D721Med (cell line): Measurements from ENCODE around the gene CTNNBIP1.
A peak's percentile ranks its signal among the peaks of the same experiment; 100 is the strongest.

Experiments
- DNase-seq: peaks from one replicate; pipeline ENCODE4 v3.0.0; 2011; ENCODE audit warnings: low spot score; ENCODE audit not compliant: insufficient read length
- FAIRE-seq: peaks from 2 replicates; lab custom pipeline; 2011; peaks lifted over from hg19 to GRCh38; lab: Jason Lieb, UNC
- TF ChIP-seq, protein P1 (sequence below): IDR thresholded peaks from 2 replicates; pipeline ENCODE4 v1.5.1; 2012; ENCODE audit warnings: mild to moderate bottlenecking, control low read depth; ENCODE audit not compliant: insufficient read depth; ENCODE audit errors: missing control alignments

The CTNNBIP1 gene, protein sequence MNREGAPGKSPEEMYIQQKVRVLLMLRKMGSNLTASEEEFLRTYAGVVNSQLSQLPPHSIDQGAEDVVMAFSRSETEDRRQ

DNA sequence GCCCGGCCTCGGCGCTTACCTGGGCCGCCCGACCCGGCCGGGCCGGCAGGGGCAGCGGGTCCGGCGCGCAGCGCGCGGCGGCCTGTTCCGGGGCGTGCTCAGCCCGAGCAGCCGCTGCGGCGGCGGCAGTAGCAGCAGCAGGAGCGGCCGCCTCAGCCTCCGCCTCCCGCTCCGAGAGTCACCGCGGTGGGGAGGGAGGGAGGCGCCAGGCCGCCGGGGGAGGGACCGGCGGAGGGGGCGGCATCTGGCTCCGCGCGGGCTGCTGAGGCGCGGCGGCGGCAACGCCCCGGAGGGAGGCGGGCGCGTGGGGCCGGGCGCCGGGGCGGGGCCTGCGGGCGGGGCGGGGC, at the start of gene CTNNBIP1:
TSS of gene CTNNBIP1 (minus strand) at position 194 of the 347 bp plus-strand sequence. CDS start 38,205 bp downstream, outside the sequence.
- TF ChIP-seq, protein P1, sequence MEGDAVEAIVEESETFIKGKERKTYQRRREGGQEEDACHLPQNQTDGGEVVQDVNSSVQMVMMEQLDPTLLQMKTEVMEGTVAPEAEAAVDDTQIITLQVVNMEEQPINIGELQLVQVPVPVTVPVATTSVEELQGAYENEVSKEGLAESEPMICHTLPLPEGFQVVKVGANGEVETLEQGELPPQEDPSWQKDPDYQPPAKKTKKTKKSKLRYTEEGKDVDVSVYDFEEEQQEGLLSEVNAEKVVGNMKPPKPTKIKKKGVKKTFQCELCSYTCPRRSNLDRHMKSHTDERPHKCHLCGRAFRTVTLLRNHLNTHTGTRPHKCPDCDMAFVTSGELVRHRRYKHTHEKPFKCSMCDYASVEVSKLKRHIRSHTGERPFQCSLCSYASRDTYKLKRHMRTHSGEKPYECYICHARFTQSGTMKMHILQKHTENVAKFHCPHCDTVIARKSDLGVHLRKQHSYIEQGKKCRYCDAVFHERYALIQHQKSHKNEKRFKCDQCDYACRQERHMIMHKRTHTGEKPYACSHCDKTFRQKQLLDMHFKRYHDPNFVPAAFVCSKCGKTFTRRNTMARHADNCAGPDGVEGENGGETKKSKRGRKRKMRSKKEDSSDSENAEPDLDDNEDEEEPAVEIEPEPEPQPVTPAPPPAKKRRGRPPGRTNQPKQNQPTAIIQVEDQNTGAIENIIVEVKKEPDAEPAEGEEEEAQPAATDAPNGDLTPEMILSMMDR: no peak
- DNase-seq (no peak), FAIRE-seq (no peak)

DNA sequence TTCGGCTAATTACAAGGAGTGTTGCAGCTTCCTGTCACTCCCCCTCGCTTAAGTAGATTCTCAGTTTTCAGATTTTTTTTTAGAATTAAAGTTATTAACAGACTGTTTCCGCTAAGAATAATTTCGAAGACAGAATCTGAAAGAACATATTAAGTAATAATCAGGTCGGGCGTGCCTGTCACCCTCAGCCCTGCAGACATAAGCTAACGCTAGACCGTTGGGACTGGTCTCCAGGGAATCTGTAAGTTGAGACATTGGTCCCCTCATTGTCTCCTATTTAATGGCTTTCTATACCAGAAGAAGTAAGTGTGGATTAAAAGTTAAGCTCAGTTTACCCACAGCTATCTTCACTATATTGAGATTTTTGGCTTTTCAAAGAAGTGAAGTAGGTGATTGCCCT, 47.7 kb upstream of the CTNNBIP1 start:
- TF ChIP-seq, protein P1: no peak
- no peak for FAIRE-seq
- no peak for DNase-seq

DNA sequence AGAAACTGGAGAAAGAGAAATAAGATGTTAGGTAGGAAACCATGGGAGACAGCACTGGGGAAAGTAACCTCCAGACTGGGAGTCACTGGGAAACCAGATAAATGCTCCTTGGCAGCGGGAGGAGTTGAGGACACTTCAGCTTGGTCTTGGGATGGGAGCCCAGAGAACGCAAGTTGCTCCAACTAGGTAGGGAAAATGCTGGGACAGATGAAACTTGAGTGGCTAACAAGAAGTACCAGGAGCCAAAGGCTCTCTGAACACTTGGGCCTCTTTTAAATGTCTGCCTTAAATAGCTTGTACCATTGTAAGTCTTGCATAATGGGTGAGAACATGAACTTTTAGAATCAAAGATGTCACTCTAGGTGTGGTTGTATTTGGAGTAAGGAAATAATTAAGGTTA, 36.2 kb upstream of the CTNNBIP1 start:
- no peak for FAIRE-seq
- TF ChIP-seq, protein P1: no peak

DNA sequence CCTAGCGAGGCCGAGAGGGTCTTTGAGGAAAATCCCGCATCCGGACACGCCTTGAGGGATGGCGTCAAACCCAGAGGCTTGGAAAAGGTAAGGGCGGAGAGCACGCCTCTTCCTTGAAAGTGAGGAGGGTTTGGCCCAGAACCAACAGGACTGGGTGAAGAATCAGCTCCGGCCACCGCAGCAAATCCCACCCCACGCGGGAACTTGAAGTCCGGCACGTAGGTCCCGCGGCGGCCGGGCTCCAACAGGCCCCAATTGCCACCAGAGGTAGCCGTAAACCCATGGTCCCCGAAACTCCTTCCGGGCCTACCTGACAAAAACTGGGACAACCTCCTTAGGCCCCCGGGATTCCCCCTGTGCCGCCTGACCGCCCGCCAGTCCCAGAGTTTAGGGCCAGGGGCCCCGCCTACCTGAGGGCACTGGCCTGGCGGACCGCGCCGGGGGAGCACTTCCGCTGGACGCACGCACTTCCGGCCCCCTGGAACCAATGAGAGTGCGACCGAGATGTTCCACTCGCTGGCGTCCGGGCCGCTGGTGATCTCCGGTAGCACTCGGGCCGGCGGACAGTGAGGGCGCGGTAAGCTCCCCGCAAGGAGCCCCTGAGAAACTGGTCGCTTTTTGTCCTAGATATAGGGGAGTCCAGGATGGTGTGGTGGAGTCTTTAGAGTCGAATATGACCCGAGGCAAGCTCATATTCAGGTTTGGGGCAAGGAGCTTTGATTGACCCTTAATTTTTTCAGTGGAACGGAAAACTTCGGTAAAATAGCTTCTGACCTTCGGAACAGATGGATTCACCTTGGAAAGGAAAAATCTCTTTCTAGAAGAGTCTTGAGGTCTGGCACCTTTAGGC, 33.1 kb upstream of the CTNNBIP1 start, which contains the start of the genes LZIC and NMNAT1:
TSS of gene LZIC (minus strand) at position 453 of the 850 bp plus-strand sequence. CDS start 6,772 bp downstream, outside the sequence.
TSS of gene NMNAT1 (plus strand) at position 537 of the 850 bp plus-strand sequence. CDS start 28,599 bp downstream, outside the sequence.
- DNase-seq (peak; percentile 60), FAIRE-seq (no peak)
- TF ChIP-seq, protein P1: no peak

More for the DNA sequence above, 36.2 kb upstream of the CTNNBIP1 start:
- no peak for DNase-seq

DNA sequence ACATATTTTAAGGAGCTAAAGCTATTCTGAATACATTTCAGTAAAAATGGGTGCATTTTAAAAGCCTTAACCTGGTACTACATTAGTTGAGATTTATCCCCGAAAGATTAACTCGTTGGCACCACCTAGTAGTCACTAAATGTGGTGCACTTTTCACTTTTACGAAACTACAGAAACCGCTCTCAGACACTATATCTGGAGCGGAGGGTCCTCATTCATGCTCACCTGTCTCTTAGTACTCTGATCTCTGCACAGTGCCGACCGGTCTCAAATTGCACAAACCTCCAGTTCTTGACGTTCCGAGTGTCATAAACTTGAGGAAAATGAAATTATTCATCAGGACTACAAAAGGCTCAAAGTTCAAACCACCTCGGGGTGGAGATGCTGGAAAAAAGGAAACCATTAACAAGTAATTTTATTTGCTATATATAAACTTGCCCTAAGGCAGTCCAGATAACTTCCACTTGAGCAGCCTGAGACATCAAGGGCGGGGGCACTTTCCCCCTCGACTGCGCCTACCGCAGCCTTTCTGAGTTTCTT, 32.4 kb upstream of the CTNNBIP1 start:
- no peak for FAIRE-seq
- TF ChIP-seq, protein P1: peak; percentile 54
- no peak for DNase-seq

DNA sequence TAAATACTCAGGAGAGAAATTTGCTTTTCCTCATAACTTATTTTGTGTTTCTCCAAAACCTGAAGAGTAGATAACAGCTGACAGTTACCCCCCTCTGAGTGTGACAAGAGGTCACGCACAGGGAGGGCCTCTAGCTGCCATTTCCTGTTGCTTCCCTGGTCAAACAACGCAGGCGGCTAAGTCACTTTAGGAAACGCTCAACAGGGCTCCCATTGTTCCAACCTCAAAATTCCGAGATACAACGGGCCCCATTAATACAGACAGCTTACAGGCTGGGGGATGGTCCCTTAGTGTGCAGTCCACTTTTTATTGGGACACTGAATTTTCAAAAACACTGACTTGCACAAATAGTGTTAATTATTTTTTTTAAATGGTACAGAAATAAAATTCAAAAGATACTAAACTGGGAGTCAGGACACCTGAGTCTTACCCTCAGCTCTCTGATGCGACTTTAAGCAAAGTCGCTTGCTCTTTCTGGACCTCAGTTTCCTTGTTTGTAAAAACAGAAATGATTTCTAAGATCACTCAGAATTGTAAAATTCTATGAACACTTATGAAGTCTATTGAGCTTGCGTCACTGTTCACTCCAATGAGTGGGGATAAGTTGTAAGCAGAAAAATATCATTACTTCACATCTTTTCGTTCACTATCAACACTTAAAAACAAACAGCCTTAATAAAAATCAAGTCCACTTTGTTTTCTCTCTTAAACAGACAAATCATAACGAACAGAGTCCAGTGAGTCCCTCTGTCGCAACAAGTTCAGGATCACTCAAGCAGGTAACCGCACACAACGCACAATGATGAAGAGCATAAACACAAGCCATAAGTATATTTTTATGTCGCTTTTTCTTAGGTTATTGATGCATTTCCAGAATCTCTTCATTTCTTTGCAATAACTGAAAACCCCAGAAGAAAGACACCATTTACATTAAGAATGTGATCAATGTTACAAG, 19.6 kb upstream of the CTNNBIP1 start:
- FAIRE-seq (no peak), DNase-seq (no peak)
- TF ChIP-seq, protein P1: no peak
